Neural progenitor cell (in vitro differentiated cells): ENCODE results near the gene NRN1L.

Source experiments
- EZH2 ChIP-seq: fragments of 200-600 bp; sonication (generic); IDR thresholded peaks from 2 replicates; pipeline ENCODE4 v1.6.1; 2017; ENCODE audit warnings: antibody characterized with exemption, mild to moderate bottlenecking, moderate library complexity
- TF ChIP-seq, protein P1 (sequence below): fragments of 200-600 bp; sonication (generic); IDR thresholded peaks from 2 replicates; pipeline ENCODE4 v1.5.1; 2017; ENCODE audit warnings: antibody characterized with exemption, mild to moderate bottlenecking

DNA sequence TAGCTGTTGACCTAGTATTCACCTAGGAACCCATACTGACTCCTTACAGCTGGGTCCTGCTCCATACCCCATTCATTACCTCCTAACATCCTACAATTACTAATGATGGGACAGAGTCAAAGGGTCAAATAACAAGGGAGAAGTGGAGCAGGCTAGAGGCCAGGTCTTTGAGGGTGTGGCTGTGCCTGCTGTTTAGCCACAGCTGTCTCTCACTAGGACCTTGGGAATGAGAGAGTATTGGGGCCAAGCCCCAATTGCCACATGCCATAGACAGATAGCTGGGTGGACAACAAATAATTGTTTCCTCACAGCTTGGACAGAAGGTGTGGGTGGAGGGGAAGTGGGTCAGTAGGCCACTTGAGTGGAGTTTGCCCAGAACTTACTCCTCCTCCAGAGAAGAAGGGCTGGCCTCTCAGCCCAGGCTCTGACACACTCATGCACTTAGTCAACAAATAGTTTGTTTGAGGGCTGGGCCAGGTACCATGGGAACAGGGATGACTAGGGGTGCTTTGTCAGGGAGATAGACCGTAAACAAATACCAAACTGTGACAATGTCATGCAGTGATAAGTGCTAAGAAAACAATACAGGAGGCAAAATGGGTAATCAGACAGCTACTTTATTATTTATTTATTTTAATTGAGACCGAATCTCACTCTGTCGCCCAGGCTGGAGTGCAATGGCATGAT lies 27.0 kb upstream of the NRN1L start:
- no peak for TF ChIP-seq EZH2
- TF ChIP-seq, protein P1, sequence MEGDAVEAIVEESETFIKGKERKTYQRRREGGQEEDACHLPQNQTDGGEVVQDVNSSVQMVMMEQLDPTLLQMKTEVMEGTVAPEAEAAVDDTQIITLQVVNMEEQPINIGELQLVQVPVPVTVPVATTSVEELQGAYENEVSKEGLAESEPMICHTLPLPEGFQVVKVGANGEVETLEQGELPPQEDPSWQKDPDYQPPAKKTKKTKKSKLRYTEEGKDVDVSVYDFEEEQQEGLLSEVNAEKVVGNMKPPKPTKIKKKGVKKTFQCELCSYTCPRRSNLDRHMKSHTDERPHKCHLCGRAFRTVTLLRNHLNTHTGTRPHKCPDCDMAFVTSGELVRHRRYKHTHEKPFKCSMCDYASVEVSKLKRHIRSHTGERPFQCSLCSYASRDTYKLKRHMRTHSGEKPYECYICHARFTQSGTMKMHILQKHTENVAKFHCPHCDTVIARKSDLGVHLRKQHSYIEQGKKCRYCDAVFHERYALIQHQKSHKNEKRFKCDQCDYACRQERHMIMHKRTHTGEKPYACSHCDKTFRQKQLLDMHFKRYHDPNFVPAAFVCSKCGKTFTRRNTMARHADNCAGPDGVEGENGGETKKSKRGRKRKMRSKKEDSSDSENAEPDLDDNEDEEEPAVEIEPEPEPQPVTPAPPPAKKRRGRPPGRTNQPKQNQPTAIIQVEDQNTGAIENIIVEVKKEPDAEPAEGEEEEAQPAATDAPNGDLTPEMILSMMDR = no peak
